Measurements from ENCODE around the gene RTN4RL1. TPM values are rescaled to one million over a fixed set of nuclear protein-coding genes. Genes with fewer than 3 reads are reported as not detected.

The RTN4RL1 gene
- total and polyA plus RNA-seq, 4 donors, result 0.65 to 7.3 (median 2.4) TPM

- H3K36me3 ChIP-seq (ENCODE audit: control insufficient read depth in 4 of 4, insufficient read depth in 4 of 4, low read length in 4 of 4), result peaks cover 0 to 15% (median 5%) of the 10 kb centered on the region in 4 donors
- no peaks in the 10 kb centered on the region for H3K9me3 ChIP-seq (ENCODE audit: control insufficient read depth in 4 of 4, insufficient read depth in 3 of 4, low read length in 3 of 4)
- peaks cover 0 to 17% (median 12%) of the 10 kb centered on the region in 3 donors for H3K27me3 ChIP-seq (ENCODE audit: control insufficient read depth in 3 of 3, insufficient read depth in 3 of 3, low read length in 2 of 3)
- peaks cover 0 to 13% (median 6%) of the 10 kb centered on the region in 5 donors for H3K4me1 ChIP-seq (ENCODE audit: control insufficient read depth in 5 of 5, insufficient read depth in 5 of 5, low read length in 5 of 5)
- no peak for DNase-seq
- peak overlapping the region in 1 of 2 donors; percentile 63 for H3K9ac ChIP-seq (ENCODE audit: insufficient read depth in 1 of 2, low read length in 2 of 2)
- 27% methylated on average over 10 of the region's 10 CpGs for WGBS, 2 donors
- peak overlapping the region in 1 of 2 donors; percentile 76 for H3K27ac ChIP-seq (ENCODE audit: low read depth in 1 of 2, low read length in 1 of 2)
- H3K4me3 ChIP-seq, result peak overlapping the region; percentile 97
- TF ChIP-seq, protein P1, sequence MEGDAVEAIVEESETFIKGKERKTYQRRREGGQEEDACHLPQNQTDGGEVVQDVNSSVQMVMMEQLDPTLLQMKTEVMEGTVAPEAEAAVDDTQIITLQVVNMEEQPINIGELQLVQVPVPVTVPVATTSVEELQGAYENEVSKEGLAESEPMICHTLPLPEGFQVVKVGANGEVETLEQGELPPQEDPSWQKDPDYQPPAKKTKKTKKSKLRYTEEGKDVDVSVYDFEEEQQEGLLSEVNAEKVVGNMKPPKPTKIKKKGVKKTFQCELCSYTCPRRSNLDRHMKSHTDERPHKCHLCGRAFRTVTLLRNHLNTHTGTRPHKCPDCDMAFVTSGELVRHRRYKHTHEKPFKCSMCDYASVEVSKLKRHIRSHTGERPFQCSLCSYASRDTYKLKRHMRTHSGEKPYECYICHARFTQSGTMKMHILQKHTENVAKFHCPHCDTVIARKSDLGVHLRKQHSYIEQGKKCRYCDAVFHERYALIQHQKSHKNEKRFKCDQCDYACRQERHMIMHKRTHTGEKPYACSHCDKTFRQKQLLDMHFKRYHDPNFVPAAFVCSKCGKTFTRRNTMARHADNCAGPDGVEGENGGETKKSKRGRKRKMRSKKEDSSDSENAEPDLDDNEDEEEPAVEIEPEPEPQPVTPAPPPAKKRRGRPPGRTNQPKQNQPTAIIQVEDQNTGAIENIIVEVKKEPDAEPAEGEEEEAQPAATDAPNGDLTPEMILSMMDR (IDR thresholded peaks at IDR 0.05; ENCODE audit: control extremely low read depth, extremely low read depth), result peak; percentile 13
- no peak for ATAC-seq (ENCODE audit: insufficient read depth, low FRiP score)
Measured at GRCh38 chr17:2030779-2031163, 5.6 kb upstream of the RTN4RL1 start.

GRCh38 chr17:2029911-2030778 lies 5.0 kb upstream of the RTN4RL1 start, which contains the start of gene DPH1:
Gene DPH1 (plus strand): TSS chr17:2030153. CDS start chr17:2030170, 17 bp downstream.
- peak; percentile 87 to 90 (median 87) for DNase-seq
- Histone ChIP-seq H3K9ac (ENCODE audit: insufficient read depth in 1 of 2, low read length in 2 of 2) (peak within 1 kb of the TSS; percentile 50 to 63), H3K27me3 (ENCODE audit: control insufficient read depth in 3 of 3, insufficient read depth in 3 of 3, low read length in 2 of 3) (peaks cover 0 to 18% (median 13%) of the 10 kb centered on the region in 3 donors), H3K4me1 (ENCODE audit: control insufficient read depth in 5 of 5, insufficient read depth in 5 of 5, low read length in 5 of 5) (peaks cover 0 to 18% (median 6%) of the 10 kb centered on the region in 5 donors), H3K9me3 (ENCODE audit: control insufficient read depth in 4 of 4, insufficient read depth in 3 of 4, low read length in 3 of 4) (no peaks in the 10 kb centered on the region), H3K36me3 (ENCODE audit: control insufficient read depth in 4 of 4, insufficient read depth in 4 of 4, low read length in 4 of 4) (peaks cover 0 to 11% (median 3%) of the 10 kb centered on the region in 4 donors), H3K4me3 (peak within 1 kb of the TSS; percentile 97), H3K27ac (ENCODE audit: low read depth in 1 of 2, low read length in 1 of 2) (peak within 1 kb of the TSS; percentile 43 to 76)
- peak; percentile 91 for ATAC-seq (ENCODE audit: insufficient read depth, low FRiP score)
- 1 to 2% methylated on average over 57 to 59 of the region's 59 CpGs for WGBS, 2 donors
- TF ChIP-seq, protein P1 (IDR thresholded peaks at IDR 0.05; ENCODE audit: control extremely low read depth, extremely low read depth), result peak; percentile 3

GRCh38 chr17:2028737-2029136 lies 3.6 kb upstream of the RTN4RL1 start:
- H3K27me3 ChIP-seq (ENCODE audit: control insufficient read depth in 3 of 3, insufficient read depth in 3 of 3, low read length in 2 of 3), result peaks cover under 1 to 18% (median 16%) of the 10 kb centered on the region in 3 donors
- H3K9me3 ChIP-seq (ENCODE audit: control insufficient read depth in 4 of 4, insufficient read depth in 3 of 4, low read length in 3 of 4), result no peaks in the 10 kb centered on the region
- DNase-seq (no peak), ATAC-seq (ENCODE audit: insufficient read depth, low FRiP score) (no peak)
- H3K36me3 ChIP-seq (ENCODE audit: control insufficient read depth in 4 of 4, insufficient read depth in 4 of 4, low read length in 4 of 4), result peaks cover 0 to 4% (median 1%) of the 10 kb centered on the region in 4 donors
- TF ChIP-seq, protein P1 (IDR thresholded peaks at IDR 0.05; ENCODE audit: control extremely low read depth, extremely low read depth), result no peak
- H3K27ac ChIP-seq (ENCODE audit: low read depth in 1 of 2, low read length in 1 of 2), result no peak overlapping the region
- H3K4me1 ChIP-seq (ENCODE audit: control insufficient read depth in 5 of 5, insufficient read depth in 5 of 5, low read length in 5 of 5), result peaks cover 0 to 25% (median 6%) of the 10 kb centered on the region in 5 donors
- WGBS, 2 donors, result 51 to 67% methylated on average over 5 to 6 of the region's 6 CpGs
- no peak overlapping the region for H3K9ac ChIP-seq (ENCODE audit: insufficient read depth in 1 of 2, low read length in 2 of 2)
- H3K4me3 ChIP-seq, result no peak overlapping the region
